Kidney glomerular epithelial cell (primary cell): Measurements from ENCODE around the gene KCNJ18.
"Not testable (repeated sequence)": the region's sequence is repeated elsewhere in the genome, so short reads cannot be mapped to it uniquely, and the experiment has no call there.

Source experiments
- DNase-seq: peaks from one replicate; lab custom pipeline; 2025; lab: John Stamatoyannopoulos, UW

Gene KCNJ18

DNA sequence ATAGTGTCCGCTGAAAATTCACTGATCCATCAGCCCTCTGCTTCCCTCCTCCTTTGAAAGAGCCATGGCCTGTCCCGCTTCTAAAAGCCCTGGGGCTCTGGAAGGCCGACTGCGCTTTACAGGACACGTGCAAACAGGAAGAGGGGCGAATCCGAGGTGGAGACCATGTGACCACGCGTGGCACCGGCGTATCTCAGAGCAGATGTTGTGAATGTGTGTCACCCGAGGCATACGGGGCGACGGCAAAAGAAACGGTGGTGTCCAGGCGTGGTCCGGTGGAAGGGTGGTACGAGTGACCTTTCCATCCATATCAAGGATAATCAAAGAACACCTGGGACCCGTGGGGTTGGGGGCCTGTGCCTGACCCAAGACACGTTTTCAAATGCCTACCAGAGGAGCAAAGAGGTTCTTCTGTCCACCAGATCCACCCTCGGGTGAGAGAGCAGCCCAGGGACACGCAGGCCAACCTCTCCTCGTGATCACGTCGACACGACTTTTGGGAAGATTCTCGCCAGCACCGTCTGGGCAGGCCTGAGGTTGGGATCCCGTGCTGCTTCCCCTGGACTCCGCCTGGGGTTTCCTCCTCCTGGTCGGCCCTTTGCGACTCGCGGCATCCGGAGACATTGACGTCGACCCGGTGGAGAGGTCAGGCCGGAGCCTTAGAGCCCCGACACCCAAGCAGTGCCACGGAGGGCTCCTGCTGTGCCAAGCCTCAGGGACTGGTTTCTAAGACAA lies 7.1 kb upstream of the KCNJ18 start:
- DNase-seq, result not testable (repeated sequence)

DNA sequence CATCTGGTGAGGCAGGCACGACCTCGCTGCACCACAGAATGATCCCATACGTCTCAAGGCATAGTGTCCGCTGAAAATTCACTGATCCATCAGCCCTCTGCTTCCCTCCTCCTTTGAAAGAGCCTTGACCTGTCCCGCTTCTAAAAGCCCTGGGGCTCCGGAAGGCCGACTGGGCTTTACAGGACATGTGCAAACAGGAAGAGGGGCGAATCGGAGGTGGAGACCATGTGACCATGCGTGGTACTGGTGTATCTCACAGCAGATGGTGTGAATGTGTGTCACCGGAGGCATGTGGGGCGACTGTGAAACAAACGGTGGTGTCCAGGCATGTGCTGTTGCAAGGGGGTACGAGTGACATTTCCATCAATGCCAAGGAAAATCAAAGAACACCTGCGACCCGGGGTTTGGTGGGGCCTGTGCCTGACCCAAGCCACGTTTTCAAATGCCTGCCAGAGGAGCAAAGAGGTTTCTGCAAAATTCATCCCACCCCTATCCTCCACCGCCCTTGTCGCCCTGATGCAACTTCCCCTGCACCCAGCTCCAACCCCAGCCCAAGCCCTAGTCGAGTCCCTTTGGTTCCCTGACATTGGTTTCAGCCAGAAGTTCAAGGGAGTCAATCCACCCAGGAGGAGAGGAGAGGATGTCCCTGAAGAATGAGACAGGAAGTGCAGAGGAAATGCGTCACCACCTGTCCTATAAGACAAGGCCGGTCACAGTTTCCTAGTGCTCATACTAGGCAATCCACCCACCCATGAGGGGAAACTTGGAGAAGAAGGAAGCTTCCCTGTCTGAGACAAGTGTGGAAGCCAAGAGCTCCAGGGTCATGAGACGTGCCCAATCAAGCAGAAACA lies 5.9 kb upstream of the KCNJ18 start:
- no peak for DNase-seq

DNA sequence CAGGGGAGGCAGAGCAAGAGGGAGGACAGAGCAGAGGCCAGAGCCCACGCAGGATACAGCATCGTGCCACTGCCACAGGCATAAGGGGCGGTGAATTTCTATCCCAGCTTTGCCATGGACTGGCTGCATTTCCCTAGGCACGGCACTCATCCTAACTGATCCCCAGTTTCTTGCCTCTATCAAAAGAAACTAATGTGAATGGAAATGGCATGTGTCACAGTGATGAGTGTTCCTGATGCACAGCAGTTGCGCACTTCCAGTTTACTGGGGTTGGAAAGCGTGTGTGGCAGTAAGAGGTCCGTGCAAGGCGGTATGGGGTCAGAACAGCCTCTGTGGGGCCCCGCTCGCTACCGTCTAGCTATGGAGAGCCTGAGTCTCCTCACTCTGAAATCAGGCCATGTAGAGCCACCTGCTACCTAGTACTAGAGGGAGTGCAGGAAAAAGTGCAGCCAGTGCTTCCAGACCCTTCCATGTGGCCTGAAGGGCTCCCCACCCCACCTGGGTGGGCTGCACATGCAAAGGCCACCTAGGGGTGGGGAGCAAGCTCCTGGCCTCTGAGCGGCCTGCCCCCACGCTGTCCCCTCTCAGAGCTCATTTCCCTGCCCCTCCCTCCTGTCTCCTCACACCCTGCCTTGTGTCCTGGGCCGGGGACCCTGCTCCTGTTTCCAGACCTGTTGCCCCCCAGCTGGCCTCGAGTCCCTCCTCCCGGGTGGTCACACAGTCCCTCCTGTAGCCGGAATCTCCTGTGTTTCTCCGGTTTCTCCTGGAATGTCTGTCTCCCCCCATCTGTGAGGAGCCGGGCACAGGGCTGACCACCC lies 5.0 kb upstream of the KCNJ18 start:
- DNase-seq, result no peak

DNA sequence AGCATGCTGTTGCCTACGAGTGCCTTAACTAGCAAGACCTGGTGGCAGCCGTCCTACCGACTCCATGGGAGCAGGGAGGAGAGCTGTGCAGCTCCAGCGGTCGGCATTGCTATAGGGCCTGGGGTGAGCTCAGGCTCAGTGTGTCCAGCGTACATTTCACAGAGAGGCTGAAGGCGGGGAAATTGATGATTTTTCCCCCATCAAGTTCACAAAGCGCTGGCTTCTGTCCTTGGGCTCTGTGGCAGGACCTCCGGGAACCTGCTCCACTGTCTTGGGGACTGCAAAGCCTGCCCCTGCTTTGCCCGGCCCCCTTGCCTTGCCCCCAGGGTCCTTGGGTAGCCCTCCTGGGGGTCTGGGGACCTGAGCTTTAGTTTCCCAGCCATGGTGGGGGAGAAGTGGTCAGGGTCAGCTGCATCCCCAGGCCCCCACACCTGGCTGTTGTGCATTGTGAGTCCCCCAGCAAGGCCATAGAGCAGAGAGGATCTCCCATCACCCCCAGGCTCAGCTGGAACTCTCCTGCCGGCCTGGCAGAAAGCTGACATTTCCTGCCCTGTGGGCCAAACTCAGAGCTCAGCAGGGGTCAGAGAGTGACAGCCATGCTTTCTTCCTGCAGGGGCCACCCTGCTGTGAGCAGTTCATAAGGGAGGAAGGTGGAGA lies 3.9 kb upstream of the KCNJ18 start:
- no peak for DNase-seq

DNA sequence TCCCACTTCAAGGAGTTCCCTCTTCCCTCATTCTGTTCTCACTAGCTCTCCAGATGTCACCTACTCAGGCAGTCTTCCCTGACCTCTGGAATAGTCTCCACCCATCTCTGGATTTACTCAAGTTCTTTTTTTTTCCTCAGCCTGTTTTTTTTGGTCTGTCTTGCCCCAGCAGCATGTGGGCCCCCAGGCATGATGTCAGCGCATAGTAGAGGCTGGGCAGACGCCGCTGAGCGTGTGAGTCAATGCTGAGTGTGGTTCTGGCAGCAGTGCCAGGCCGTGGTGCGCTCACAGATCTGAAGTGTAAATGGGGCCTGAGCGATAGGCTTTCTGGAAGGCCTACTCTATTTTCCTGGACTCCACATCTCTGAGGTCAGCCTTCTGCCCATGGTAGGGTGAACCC lies 2.7 kb upstream of the KCNJ18 start:
- peak; percentile 66 for DNase-seq

DNA sequence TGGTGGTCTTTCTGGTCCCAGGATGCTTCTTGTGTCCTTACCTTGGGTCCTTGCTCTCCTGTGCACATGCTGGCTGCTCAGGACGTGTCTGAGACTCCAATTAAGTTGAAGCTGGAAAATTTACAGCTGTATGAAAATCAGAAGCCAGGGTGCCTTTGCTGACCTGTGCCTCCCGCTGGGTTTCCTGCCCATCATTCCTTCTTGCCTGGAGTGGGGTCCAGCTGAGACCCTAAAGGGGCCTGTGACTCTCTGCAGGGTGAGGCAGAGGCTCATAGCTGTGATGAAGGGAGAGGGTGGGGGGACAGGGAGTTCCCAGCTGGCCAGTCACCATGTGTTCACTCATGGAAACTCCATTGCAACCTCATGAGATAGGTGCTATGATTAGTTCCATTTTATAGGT lies 1.5 kb upstream of the KCNJ18 start:
- DNase-seq, result not testable (repeated sequence)

DNA sequence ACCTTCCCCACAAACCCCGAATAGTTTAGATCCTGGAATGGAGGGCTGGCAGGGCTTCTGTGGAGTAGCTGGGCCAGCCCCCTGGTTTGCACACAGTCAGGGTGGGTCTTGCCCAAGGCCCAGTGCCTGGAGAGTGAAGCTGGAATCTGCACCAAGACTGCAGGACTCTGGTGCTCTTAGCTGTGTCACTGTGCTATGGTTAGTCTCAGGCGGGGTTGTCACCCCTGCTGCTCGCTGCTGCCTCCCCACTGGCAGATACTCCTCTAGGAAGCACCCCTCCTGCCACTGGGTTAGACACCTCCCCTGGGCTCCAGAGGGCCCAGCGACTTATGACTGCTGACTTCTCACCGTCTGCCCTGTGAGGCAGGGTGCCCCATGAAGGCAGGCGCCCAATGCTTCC lies 842 bp upstream of the KCNJ18 start:
- DNase-seq, result not testable (repeated sequence)

DNA sequence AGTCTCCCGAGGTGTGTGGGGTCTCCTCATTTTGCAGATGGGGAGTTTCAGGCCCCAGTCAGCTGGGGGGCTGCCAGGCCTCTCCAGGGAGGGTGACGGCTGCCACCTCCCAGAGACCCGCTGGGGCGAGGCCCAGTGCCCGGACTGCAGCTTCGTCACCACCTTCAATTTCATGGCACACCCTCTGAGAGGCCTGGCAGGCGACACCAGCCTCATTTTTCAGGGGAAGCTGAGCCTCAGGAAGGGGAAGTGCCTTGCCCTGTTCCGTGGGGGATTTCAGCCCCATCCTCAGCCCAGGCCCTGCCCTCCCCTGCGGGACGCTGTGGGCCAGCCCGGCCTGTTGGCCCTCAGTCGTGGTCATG lies 362 bp downstream of the KCNJ18 start:
- DNase-seq, result not testable (repeated sequence)

DNA sequence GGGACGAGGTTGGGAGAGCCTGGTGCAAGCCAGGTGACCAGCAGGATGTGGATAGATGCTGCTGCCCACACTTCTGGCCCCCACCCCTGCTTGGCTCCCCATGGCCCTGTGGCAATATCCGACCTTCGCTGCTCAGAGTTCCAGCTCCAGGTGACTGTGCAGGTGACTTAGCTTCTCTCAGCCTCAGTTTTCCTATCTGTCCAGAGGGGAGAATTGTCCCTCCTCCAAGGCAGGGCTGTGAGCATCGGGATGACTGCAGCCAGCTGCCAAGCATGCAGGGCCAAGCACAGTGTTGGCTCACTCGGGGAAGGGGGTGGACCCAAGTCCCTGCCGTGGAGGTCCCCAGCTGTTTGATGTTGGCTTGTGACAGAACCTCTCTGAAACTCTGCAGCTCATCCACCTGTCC lies 1.1 kb downstream of the KCNJ18 start:
- DNase-seq, result not testable (repeated sequence)

DNA sequence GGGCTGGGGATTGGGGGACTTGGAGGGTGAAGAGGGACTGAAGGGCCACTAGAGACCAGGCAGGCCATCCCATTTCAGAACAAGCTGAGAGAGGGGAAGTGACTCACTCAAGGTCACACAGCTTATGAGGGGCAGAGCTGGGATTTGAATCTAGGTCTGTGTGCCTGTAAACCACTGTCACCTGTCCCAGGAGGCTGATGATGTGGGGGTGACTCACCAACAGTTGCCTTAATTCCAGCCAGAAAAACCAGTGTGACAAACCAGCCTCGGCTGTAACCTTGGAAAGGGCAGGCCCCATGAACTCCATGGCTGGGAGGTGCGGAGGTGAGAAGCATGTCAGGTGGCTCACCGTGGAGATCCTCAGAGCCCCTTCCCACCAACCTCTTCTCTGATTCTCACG lies 1.6 kb downstream of the KCNJ18 start:
- DNase-seq, result not testable (repeated sequence)

DNA sequence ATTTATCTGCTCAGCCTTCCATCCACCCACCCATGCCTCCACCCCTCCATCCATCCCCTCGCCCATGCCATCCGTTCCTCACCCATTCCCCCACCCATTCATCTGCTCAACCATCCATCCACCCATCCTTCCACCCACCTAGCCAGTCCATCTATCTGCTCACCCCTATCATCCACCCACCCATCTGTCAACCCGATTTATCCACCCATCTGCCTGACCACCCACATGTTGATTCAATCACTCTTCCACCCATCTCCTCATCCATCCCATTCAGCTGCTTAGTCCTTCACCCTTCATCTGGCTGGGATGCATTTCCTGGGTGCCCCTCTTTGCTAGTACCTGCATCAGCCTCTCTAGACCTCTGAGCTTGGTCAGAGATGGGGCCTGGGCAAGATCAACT lies 3.9 kb downstream of the KCNJ18 start:
- not testable (repeated sequence) for DNase-seq

DNA sequence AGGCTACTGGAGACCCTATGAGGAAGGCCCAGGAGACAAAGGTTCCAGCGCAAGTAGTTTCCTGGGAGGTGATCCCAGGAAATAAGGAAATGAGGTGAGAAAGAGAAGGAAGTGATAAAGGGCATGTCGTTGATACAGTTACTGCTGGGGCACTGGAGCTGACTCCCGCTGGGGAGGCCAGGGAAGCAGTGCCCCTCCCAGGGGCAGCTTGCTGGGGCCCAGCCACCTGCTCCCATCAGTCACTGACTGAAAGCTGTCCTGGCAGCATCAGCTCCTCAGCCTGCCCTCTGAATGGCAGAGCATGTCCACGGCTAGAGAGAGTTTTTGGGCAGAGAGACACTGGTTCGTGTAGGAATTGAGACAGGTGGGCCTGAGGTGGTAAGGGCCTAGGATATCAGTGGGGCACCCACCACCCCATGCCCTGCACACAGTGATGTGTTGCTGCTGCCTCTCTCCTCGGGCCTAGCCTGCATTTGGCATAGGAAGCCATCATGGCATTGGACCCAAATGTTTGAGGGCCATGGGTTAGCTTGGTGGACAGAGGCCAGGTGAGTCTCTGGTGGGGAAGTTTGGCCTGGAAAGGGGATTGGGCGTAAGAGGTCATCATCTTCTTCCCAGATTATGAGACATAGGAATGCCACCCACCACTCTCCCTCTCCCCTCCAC lies 4.7 kb downstream of the KCNJ18 start:
- not testable (repeated sequence) for DNase-seq

DNA sequence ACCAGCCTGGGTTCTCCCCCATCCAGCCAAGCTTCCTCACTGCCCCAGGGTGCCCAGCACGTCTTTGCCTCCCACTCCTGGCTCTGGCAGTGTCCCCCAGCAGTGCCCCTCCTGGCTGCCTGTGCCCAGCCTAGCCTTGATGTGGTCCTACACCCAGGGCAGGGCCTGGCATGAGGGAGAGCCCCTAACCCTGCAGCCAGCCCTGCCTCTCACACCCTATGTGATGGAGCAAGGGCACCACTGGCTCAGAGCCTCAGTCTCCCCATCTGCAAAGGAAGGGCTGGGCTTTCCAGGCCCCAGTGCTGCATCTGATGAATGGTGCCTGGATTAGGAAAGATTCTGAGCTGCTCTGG lies 5.2 kb downstream of the KCNJ18 start:
- not testable (repeated sequence) for DNase-seq

DNA sequence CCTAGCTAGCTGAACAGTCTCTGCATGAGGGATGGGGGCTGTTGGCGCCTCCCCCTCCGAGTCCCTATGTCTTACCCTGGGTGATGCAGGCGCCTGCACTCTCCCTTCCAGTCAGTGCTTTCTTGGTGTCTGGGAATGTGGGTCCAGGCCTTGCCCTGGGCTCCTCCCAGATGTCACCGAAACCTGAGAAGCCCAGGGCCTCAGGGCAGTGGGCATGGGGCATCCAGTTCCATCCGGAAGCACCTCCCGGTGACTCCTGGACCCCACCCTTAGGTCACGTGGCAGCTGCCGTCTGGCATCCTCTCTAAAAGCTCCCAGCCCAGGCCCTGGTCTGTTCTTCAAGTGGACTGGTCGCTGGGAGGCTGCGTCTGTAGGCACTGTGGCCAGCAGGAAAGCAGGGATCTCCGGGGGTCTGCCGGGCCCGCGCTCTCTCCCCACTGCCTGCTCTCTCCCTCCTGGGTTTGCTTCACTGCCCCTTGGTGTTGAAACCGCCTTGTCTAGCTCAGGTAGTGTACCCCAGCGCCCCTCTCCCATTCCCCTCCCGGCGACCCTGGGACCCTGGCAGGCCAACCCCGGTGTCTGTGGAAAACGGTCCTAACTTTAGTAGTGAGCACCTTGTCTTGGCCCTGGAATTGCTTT lies 6.2 kb downstream of the KCNJ18 start:
- DNase-seq, result not testable (repeated sequence)

DNA sequence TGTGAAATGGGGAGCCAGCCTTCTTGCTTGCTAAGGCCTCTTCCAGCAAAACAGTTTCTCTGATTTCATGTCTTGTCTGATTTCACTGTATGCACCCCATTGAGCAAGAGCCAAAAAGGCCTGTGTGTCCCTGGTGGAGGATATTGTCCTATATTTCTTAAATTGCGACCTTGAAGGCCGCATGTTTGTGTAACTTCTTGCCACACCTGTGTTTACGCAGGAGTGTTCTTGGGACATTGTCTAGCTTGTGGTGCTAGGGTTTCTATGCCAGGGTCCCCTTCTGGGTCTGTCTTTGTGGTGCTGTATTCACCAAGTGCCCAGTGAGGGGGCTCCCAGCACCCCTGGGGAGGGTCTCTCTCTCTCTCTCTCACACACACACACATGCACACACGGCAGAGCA lies 6.8 kb downstream of the KCNJ18 start:
- DNase-seq, result not testable (repeated sequence)

DNA sequence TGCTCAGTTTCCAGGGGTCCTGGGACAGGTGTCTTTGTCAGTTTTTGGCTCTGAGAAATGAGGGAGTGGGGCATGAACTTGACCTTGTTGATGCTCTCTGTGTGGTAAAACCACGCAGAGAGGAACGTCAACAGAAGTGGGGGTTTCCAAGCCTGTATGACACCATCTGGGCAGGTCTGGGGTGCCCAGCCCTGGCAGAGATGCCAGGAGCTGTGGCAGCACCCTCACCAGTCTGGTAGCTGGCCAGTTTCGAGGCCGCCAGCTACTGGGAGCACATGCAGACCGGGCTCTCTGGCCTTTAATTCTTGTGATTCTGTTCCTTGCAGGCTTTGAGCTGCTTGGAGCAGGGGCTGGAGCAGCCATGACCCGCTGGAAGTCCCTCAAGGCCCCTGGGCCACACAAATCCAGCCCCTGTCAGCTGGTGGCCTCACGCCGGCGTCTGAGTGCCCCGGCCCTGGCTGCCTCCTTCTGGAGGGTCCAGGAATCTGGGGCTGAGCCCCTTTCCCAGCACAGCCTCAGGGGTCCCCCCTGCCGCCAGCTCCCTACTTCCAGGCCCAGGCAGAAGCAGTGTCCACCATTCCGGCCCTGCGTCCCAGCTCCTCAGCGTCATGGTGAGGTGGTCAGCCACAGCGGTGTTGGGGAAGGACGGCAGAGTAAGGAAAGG lies 7.4 kb downstream of the KCNJ18 start:
- not testable (repeated sequence) for DNase-seq

DNA sequence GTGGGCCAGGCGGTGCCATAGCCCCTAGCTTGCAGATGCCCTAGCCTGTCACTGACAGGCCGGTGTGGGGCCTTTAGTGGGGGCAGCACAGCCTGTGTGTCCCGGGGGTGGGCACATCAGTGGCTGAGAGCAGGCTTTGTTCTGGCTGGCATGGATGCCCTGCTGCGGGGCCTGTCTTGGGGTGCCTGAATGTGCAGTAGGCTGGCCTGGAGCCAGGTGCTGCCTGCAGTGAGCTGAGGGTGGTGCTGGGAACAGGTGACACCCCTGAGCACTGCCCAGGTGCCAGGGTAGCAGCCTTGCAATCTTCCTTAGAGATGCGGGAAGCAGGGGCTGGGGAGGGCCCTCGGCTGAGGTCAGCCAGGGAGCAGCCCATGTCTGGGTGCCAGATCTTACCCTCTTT lies 8.8 kb downstream of the KCNJ18 start:
- not testable (repeated sequence) for DNase-seq

DNA sequence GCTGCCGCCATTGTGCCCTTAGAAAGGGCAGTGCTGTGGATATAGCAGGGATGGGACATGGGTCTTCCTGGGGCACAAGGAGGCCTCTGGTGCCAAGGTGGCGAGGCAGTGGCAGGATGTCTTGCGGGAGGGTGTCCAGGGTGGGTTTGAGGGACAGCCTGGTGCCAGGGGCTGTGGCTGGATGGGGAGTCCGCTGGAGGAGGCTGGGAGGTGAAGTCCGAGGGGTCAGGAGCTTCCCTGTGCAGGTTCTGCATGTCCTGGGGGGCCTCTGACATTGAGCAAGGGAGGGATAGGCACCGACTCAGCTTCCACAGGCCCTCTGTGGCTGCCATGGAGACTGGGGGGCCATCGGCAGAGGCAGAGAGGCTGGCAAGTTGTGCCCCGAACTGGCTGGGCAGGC lies 9.7 kb downstream of the KCNJ18 start:
- not testable (repeated sequence) for DNase-seq

DNA sequence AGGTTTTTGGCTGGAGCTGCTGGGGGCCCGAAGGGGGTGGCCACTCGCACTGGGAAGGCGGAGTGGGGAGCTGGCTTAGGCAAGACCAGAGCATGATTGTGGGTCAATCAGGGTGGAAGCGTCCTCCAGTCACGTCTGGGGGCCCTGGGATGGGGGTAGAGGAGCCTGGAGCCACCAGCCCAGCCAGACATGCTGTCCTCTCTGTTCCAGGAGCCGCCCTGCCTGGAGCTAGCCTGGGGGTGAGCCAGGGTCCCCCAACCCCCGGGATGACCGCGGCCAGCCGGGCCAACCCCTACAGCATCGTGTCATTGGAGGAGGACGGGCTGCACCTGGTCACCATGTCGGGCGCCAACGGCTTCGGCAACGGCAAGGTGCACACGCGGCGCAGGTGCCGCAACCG lies 10.2 kb downstream of the KCNJ18 start:
- not testable (repeated sequence) for DNase-seq

DNA sequence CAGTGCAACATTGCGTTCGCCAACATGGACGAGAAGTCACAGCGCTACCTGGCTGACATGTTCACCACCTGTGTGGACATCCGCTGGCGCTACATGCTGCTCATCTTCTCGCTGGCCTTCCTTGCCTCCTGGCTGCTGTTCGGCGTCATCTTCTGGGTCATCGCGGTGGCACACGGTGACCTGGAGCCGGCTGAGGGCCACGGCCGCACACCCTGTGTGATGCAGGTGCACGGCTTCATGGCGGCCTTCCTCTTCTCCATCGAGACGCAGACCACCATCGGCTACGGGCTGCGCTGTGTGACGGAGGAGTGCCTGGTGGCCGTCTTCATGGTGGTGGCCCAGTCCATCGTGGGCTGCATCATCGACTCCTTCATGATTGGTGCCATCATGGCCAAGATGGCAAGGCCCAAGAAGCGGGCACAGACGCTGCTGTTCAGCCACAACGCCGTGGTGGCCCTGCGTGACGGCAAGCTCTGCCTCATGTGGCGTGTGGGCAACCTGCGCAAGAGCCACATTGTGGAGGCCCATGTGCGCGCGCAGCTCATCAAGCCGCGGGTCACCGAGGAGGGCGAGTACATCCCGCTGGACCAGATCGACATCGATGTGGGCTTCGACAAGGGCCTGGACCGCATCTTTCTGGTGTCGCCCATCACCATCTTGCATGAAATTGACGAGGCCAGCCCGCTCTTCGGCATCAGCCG lies 10.8 kb downstream of the KCNJ18 start:
- not testable (repeated sequence) for DNase-seq
